ENCODE results near the gene TPM1. TPM values are rescaled to one million over a fixed set of nuclear protein-coding genes. Genes with fewer than 3 reads are reported as not detected.

TPM1 gene
- total RNA-seq, 1 experiment from 2014 or later, result 748 TPM

GRCh38 chr15:63025460-63025859, 17.1 kb upstream of the TPM1 start:
- Histone ChIP-seq H3K23me2 (ENCODE audit: insufficient read length, low read depth, low read length, poor library complexity, severe bottlenecking) (no peaks in the 10 kb centered on the region), H3K9ac (ENCODE audit: extremely low read depth, insufficient read length, low read length) (no peak overlapping the region), H3K4me1 (ENCODE audit: insufficient read depth, low read length) (no peaks in the 10 kb centered on the region), H2BK120ac (ENCODE audit: low read depth, low read length, poor library complexity, severe bottlenecking) (no peak overlapping the region), H2AFZ (ENCODE audit: low read length) (no peak overlapping the region), H3K27me3 (ENCODE audit: insufficient read depth, low read length) (no peaks in the 10 kb centered on the region), H3K18ac (ENCODE audit: insufficient read length, low read depth, low read length) (no peak overlapping the region), H2BK15ac (ENCODE audit: low read depth, low read length) (no peak overlapping the region), H3K14ac (ENCODE audit: insufficient read depth, low read length) (no peak overlapping the region), H3K79me2 (ENCODE audit: insufficient read depth, low read length) (no peaks in the 10 kb centered on the region), H4K20me1 (ENCODE audit: control insufficient read depth, insufficient read depth, insufficient read length) (no peaks in the 10 kb centered on the region), H3K27ac (ENCODE audit: insufficient read length, low read depth, low read length) (no peak overlapping the region), H2BK12ac (ENCODE audit: insufficient read length, low read depth, low read length) (no peak overlapping the region), H3K9me3 (ENCODE audit: control insufficient read depth, low read depth, low read length) (no peaks in the 10 kb centered on the region), H2AK5ac (ENCODE audit: insufficient read length, low read length) (no peak overlapping the region), H4K91ac (ENCODE audit: insufficient read length, low read depth, low read length) (no peak overlapping the region), H3K23ac (ENCODE audit: insufficient read length, low read depth, low read length) (no peak overlapping the region), H3K4ac (ENCODE audit: low read depth, low read length) (no peak overlapping the region), H3K56ac (ENCODE audit: insufficient read length, low read depth, low read length) (no peak overlapping the region), H3K4me2 (ENCODE audit: insufficient read depth, insufficient read length, low read length) (no peak overlapping the region), H2BK5ac (ENCODE audit: insufficient read length, low read length) (no peak overlapping the region), H4K5ac (ENCODE audit: insufficient read length, low read depth, low read length) (no peak overlapping the region), H3K79me1 (ENCODE audit: insufficient read depth, low read depth, low read length, poor library complexity, severe bottlenecking) (no peaks in the 10 kb centered on the region), H3T11ph (ENCODE audit: low read length) (no peak overlapping the region), H2BK20ac (ENCODE audit: low read depth, low read length, poor library complexity, severe bottlenecking) (no peak overlapping the region), H4K8ac (replicated peaks; ENCODE audit: insufficient read length, low read depth, low read length) (no peak overlapping the region)
- Mint-ChIP-seq H3K36me3 (ENCODE audit: insufficient read depth in 1 of 3, low read depth in 3 of 3) (no peaks in the 10 kb centered on the region; a peak in 1 of 7 replicates), H3K27me3 (ENCODE audit: low read depth) (no peaks in the 10 kb centered on the region), H3K9me3 (no peaks in the 10 kb centered on the region), H3K27ac (no peak overlapping the region), H3K4me3 (no peak overlapping the region), H3K4me1 (peaks cover 6% of the 10 kb centered on the region in 2 experiments; a peak in 3 of 4 replicates)
- peak; percentile 23; the same call in 1 of the 3 replicates for TF ChIP-seq CTCF (conservative IDR thresholded peaks at IDR 0.05)
- no CpG with 5 or more reads among the region's 6 CpGs for WGBS (ENCODE audit: extremely low coverage, insufficient read length, low lambda C conversion rate)
- no peak for DNase-seq

Data from H9 (cell line).